ENCODE data around the gene GALNT4. TPM values are rescaled to one million over a fixed set of nuclear protein-coding genes. Genes with fewer than 3 reads are reported as not detected.

Gene GALNT4
- total RNA-seq, 1 donor from 2014 or later: 15.0 TPM

- DNase-seq (ENCODE audit: low read depth in 2 of 2): peak in 1 of 2 donors; percentile 7
These were observed 30.0 kb downstream of the GALNT4 start for GRCh38 chr12:89494411-89495231.

- no peak for DNase-seq (ENCODE audit: low read depth in 2 of 2)
These were observed 30.8 kb downstream of the GALNT4 start for GRCh38 chr12:89493670-89494302.

- DNase-seq (ENCODE audit: low read depth in 2 of 2): no peak
These were observed 31.7 kb downstream of the GALNT4 start for GRCh38 chr12:89492883-89493282.

GRCh38 chr12:89490922-89491321 is 33.7 kb downstream of the GALNT4 start:
- DNase-seq (ENCODE audit: low read depth in 2 of 2): no peak

DNA sequence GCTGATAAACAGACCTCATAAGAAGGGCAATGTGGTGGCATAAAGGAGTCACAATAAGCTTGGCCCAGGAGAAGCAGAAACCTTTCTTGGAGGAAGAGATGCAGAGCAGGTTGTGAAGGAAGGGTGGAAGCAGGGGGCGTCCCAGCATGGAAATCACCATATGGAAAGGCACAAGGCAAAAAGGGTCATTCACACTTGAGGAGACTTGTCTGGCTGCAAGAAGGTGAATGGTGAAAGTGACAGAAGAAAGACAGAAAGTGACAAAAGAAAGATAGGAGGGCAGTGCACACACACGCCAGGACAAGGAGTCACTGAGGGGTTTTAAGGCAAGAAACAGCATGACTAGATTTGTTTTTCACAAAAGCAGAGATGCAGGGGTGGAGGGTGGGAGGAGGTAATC is 38.3 kb downstream of the GALNT4 start:
- no peak for DNase-seq (ENCODE audit: low read depth in 2 of 2)

GRCh38 chr12:89484470-89484869 is 40.1 kb downstream of the GALNT4 start:
- no peak for DNase-seq (ENCODE audit: low read depth in 2 of 2)

- DNase-seq (ENCODE audit: low read depth in 2 of 2): no peak
These were observed 43.2 kb downstream of the GALNT4 start for GRCh38 chr12:89481213-89481914.

- DNase-seq (ENCODE audit: low read depth in 2 of 2): no peak
These were observed 44.6 kb downstream of the GALNT4 start for GRCh38 chr12:89479982-89480381.

GRCh38 chr12:89477633-89478279 is 46.8 kb downstream of the GALNT4 start:
- no peak for DNase-seq (ENCODE audit: low read depth in 2 of 2)

DNA sequence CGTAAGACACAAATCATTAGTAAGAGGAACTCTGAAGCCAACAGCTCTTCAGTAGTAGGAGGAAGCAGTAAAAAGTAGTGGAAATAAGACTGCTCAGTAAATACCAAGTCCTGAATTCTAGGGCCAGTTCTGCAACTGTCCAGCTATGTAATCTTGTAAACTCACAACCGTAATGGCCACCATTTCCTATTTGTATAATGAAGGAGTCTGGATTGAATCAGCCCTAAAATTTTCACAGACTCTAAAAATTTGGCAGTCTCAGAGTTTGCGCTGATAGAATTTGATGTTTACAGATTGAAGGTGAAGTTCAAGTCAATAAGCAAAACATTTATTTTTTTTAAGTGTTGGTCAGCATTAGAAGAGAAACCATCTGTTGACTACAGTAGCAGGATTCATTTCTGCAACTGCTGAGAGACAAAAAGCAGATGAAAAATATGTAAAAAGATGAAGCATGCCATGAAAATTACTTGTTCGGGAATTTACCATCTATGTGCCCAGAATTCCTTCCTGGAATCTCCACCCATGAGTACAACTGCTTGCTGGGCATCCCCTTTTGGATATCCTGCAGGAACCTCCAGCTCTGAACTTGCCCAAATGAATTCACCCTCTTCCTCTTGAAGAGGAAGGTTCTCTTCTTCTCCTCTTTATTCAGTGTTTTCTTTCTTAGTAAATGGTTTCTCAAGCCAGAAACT is 47.5 kb downstream of the GALNT4 start:
- no peak for DNase-seq (ENCODE audit: low read depth in 2 of 2)

DNA sequence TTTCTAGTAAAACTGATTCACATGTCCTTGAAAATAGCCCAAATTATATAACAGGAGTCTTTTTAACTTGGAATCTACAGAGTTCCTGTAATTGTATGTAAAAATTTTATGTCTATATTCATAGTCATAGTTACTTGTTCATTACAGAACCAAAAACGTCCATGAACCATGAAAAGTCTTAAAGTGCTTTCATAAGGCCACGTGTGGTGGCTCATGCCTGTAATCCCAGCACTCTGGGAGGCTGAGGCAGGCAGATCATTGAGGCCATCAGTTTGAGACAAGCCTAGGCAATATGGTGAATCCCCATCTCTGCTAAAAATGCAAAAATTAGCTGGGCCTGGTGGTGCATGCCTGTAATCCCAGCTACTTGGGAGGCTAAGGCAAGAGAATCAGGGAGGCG is 48.4 kb downstream of the GALNT4 start:
- no peak for DNase-seq (ENCODE audit: low read depth in 2 of 2)

- DNase-seq (ENCODE audit: low read depth in 2 of 2): no peak
These were observed 49.2 kb downstream of the GALNT4 start for GRCh38 chr12:89475203-89475990.

DNA sequence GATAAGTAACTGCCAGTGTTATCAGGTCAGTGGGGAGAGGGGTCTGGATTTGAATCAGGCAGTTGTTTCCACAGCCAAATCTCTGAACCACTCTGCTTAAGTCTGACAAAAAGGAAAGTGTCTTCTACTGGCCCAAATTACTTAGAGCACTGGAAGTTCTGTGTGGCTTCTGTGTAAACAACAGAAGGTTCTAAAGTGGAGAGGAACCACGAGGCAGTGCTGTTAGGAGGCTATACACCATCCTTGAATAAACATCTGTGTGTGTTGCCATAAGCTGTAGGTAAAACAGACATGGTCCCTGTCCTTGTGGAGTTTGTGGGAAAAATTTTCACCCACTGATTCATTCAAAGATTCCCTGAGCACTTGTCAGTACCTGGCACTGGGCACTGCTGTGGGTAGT is 50.0 kb downstream of the GALNT4 start:
- no peak for DNase-seq (ENCODE audit: low read depth in 2 of 2)

Other genes with a start within 250 kb of the GALNT4 start
- 298 and 528 TPM in 2 replicates for gene DUSP6, start 172.3 kb downstream of the GALNT4 start, total RNA-seq
- 13.2 and 17.3 TPM in 2 replicates for gene POC1B, start 1.3 kb upstream of the GALNT4 start, total RNA-seq
- gene ATP2B1, start 184.0 kb upstream of the GALNT4 start, total RNA-seq: 14.5 and 21.7 TPM in 2 replicates